ENCODE results near the gene NOL3. TPM values are rescaled to one million over a fixed set of nuclear protein-coding genes. Genes with fewer than 3 reads are reported as not detected.

The NOL3 gene
- total and polyA plus RNA-seq, 2 donors (not counting 3 experiments of a cell fraction or from before 2014, with no cell fraction given): 16.0 to 19.4 TPM

DNA sequence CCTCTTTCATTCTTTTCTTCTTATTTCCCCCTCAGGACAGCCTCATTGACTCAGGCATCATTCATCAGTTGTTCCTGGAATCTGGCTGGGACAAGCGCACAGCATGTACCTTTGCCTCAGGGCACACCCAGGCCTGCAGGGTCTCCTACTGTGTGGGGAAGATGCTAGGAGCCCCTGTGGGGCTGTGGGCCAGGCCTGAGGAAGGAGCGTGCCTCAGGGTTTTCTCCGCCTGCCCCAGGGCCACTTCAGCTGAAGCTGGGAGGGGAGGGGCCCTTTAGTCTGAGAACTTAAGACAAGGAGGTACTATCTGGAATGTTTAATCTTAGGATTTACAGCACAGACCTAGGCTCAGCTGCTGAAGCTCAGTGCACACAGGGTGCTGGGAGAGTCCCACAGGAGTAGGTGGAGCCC, 36.5 kb downstream of the NOL3 start:
- H3K9me1 ChIP-seq (replicated peaks; ENCODE audit: control insufficient read depth, extremely low read depth, insufficient read depth, low read length): no peaks in the 10 kb centered on the region
- no peaks in the 10 kb centered on the region for H4K20me1 ChIP-seq (replicated peaks; ENCODE audit: control insufficient read depth, extremely low read depth, insufficient read depth, low read length)
- H2AFZ ChIP-seq (ENCODE audit: low read depth, low read length): no peak overlapping the region
- no peak for FAIRE-seq
- H3K9ac ChIP-seq (replicated peaks; ENCODE audit: extremely low read depth, insufficient read depth, low read length): no peak overlapping the region
- H3K9me3 ChIP-seq (replicated peaks; ENCODE audit: control insufficient read depth, insufficient read depth, low read length): no peaks in the 10 kb centered on the region
- H3K27me3 ChIP-seq (ENCODE audit: control insufficient read depth in 2 of 2, insufficient read depth in 2 of 2, low read length in 2 of 2): no peaks in the 10 kb centered on the region
- TF ChIP-seq, protein P1, sequence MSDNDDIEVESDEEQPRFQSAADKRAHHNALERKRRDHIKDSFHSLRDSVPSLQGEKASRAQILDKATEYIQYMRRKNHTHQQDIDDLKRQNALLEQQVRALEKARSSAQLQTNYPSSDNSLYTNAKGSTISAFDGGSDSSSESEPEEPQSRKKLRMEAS (IDR thresholded peaks at IDR 0.05; ENCODE audit: insufficient read depth, insufficient read length): no peak
- TF ChIP-seq, protein P2, sequence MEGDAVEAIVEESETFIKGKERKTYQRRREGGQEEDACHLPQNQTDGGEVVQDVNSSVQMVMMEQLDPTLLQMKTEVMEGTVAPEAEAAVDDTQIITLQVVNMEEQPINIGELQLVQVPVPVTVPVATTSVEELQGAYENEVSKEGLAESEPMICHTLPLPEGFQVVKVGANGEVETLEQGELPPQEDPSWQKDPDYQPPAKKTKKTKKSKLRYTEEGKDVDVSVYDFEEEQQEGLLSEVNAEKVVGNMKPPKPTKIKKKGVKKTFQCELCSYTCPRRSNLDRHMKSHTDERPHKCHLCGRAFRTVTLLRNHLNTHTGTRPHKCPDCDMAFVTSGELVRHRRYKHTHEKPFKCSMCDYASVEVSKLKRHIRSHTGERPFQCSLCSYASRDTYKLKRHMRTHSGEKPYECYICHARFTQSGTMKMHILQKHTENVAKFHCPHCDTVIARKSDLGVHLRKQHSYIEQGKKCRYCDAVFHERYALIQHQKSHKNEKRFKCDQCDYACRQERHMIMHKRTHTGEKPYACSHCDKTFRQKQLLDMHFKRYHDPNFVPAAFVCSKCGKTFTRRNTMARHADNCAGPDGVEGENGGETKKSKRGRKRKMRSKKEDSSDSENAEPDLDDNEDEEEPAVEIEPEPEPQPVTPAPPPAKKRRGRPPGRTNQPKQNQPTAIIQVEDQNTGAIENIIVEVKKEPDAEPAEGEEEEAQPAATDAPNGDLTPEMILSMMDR (IDR thresholded peaks at IDR 0.05; ENCODE audit: extremely low read depth in 1 of 2, insufficient read depth in 1 of 2, low read depth in 1 of 2, low read length in 2 of 2): no peak
- no peak for TF ChIP-seq FOS (IDR thresholded peaks at IDR 0.05; ENCODE audit: borderline replicate concordance, insufficient read depth, low read length)
- TF ChIP-seq EZH2 (IDR thresholded peaks at IDR 0.05; ENCODE audit: borderline replicate concordance, low read depth, low read length, severe bottlenecking): no peak
- TF ChIP-seq POLR2A (IDR thresholded peaks at IDR 0.05; ENCODE audit: low read depth, low read length): no peak
- TF ChIP-seq MYC (IDR thresholded peaks at IDR 0.05; ENCODE audit: low read depth, low read length): no peak
- TF ChIP-seq POLR2AphosphoS5 (IDR thresholded peaks at IDR 0.05; ENCODE audit: insufficient read depth, low read depth, low read length): no peak
- no peak for TF ChIP-seq GATA2 (IDR thresholded peaks at IDR 0.05; ENCODE audit: insufficient read depth, insufficient read length, low read depth, low read length)
- TF ChIP-seq JUN (IDR thresholded peaks at IDR 0.05; ENCODE audit: borderline replicate concordance, insufficient read depth, insufficient read length, low read depth): no peak
- no TSS peak for BruUV-seq (replicated peaks)
- H3K4me3 ChIP-seq (replicated peaks in 1 of 3; ENCODE audit: insufficient read depth in 1 of 3, low read depth in 1 of 3, low read length in 3 of 3): no peak overlapping the region
- intact Hi-C loops (cut with micrococcal nuclease): no loop called here
- H3K4me1 ChIP-seq (ENCODE audit: control insufficient read depth, extremely low read depth, insufficient read depth, low read length): no peaks in the 10 kb centered on the region
- ChIA-PET CTCF (interaction anchor here (0.9 kb wide), 1 partner anchor 9 kb away, joined by 3 read pairs; no protein-coding TSS in a partner anchor), POLR2A (no interaction called here)
- dilution Hi-C loops (cut with MboI; ENCODE audit: extremely low pct_ligation_motif_present, low sequenced_read_pairs): no loop called here
- no peak overlapping the region for H3K27ac ChIP-seq (ENCODE audit: insufficient read depth, low read depth, low read length)
- no peak overlapping the region for H3K4me2 ChIP-seq (ENCODE audit: insufficient read depth, low read length)
- DNase-seq (ENCODE audit: low read depth, low spot score): no peak
- peaks cover 0 to 21% of the 10 kb centered on the region in 2 experiments for H3K36me3 ChIP-seq (ENCODE audit: control insufficient read depth in 2 of 2, extremely low read depth in 1 of 2, insufficient read depth in 2 of 2, low read length in 2 of 2)
- no peaks in the 10 kb centered on the region for H3K79me2 ChIP-seq (ENCODE audit: control insufficient read depth, insufficient read depth, low read length)
